Renal pelvis (tissue), 3 donors: ENCODE data around the gene DMBX1. TPM values are rescaled to one million over a fixed set of nuclear protein-coding genes. Genes with fewer than 3 reads are reported as not detected.

ENCODE experiments used
- polyA plus RNA-seq, 3 donors: library from polyadenylated mRNA; unstranded; fragments of 120-200 nt; gene quantifications; one replicate each; pipeline ENCODE4 v1.2.1, GENCODE V29; 2013; ENCODE audit not compliant: insufficient read length in 3 of 3

Gene DMBX1
- polyA plus RNA-seq, 3 donors = 0.06 TPM; not detected in 2

Other genes with a start within 250 kb of the DMBX1 start
- 10 to 100 TPM; 13.6 to 16.6 (median 15.3) TPM for gene RAD54L, start 242.1 kb upstream of the DMBX1 start, polyA plus RNA-seq
- gene LRRC41, start 186.2 kb upstream of the DMBX1 start, polyA plus RNA-seq = 100 to 1,000 TPM in 1 of 3 donors, 10 to 100 TPM in 2; 93.2 to 111 (median 94.6) TPM
- gene UQCRH, start 186.1 kb upstream of the DMBX1 start, polyA plus RNA-seq = 100 to 1,000 TPM; 345 to 472 (median 381) TPM
- 10 to 100 TPM; 25.5 to 33.1 (median 32.9) TPM for gene NSUN4, start 149.0 kb upstream of the DMBX1 start, polyA plus RNA-seq
- 10 to 100 TPM; 26.9 to 33.1 (median 33.0) TPM for gene FAAH, start 95.5 kb upstream of the DMBX1 start, polyA plus RNA-seq
- gene KNCN, start 61.8 kb downstream of the DMBX1 start, polyA plus RNA-seq = not detected
- gene MKNK1, start 114.4 kb downstream of the DMBX1 start, polyA plus RNA-seq = 10 to 100 TPM; 20.8 to 46.9 (median 42.0) TPM
- gene MOB3C, start 127.0 kb downstream of the DMBX1 start, polyA plus RNA-seq = 10 to 100 TPM; 11.3 to 13.0 (median 12.3) TPM
- gene ATPAF1, start 178.5 kb downstream of the DMBX1 start, polyA plus RNA-seq = 100 to 1,000 TPM in 1 of 3 donors, 10 to 100 TPM in 2; 87.4 to 108 (median 99.3) TPM
- under 1 TPM; 0.17 to 0.55 (median 0.34) TPM for gene TEX38, start 182.0 kb downstream of the DMBX1 start, polyA plus RNA-seq
- 100 to 1,000 TPM in 1 of 3 donors, 10 to 100 TPM in 2; 87.2 to 110 (median 88.9) TPM for gene EFCAB14, start 229.3 kb downstream of the DMBX1 start, polyA plus RNA-seq